Measurements from ENCODE around the gene ARSB. TPM values are rescaled to one million over a fixed set of nuclear protein-coding genes. Genes with fewer than 3 reads are reported as not detected.

ARSB gene
- total and polyA plus RNA-seq, 9 of the 15 experiments (the other 6 are each of a cell fraction or from before 2014, with no cell fraction given) = 0.52 to 4.6 (median 2.4) TPM

DNA sequence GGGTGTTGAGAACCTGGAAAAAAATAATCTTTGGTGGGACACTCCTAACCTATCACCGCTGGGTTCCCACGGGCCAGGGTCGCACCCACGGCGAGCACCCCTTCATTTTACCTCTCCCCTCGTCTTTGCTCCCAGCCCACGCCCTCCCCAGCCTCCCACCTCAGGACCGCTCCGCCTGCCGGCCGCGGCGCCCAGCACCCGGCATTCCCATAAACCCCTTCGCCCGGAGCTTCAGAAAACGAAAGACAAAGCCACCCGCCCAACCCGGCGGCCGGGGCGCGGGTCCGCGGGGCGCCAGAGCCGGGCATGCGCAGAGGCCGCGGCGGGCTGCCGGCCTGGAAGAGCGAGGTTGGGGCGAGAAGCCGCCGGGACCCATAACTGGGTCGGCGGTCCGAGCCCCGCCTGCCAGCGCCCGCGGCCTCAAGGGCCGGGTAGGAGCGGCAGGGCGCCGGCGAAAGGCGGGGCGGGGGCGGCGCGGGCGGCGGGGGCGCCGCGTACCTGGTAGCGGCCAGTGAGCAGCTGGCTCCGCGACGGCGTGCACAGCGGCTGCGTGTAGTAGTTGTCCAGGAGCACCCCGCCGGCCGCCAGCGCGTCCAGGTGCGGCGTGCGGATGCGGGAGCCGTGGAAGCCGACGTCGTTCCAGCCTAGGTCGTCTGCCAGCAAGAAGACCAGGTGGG lies 533 bp downstream of the ARSB start (continued):
- TF ChIP-seq, protein P1, sequence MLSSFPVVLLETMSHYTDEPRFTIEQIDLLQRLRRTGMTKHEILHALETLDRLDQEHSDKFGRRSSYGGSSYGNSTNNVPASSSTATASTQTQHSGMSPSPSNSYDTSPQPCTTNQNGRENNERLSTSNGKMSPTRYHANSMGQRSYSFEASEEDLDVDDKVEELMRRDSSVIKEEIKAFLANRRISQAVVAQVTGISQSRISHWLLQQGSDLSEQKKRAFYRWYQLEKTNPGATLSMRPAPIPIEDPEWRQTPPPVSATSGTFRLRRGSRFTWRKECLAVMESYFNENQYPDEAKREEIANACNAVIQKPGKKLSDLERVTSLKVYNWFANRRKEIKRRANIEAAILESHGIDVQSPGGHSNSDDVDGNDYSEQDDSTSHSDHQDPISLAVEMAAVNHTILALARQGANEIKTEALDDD (IDR thresholded peaks at IDR 0.05) = no peak
- TF ChIP-seq CCNT2 (IDR thresholded peaks at IDR 0.05; ENCODE audit: borderline replicate concordance, extremely low read depth, insufficient read length, low read depth, low read length) (no peak), FOSL1 (tag; conservative IDR thresholded peaks at IDR 0.05) (no peak; the same call in 1 of the 2 replicates), RHOXF2B (CRISPR knock-in tag; conservative IDR thresholded peaks at IDR 0.05) (no peak), NFATC3 (IDR thresholded peaks at IDR 0.05) (no peak), HCFC1 (IDR thresholded peaks at IDR 0.05; ENCODE audit: low read depth, low read length) (peak; percentile 15; the same call in 1 of the 2 replicates), HNRNPH1 (optimal IDR thresholded peaks at IDR 0.05; ENCODE audit: low read depth, low read length) (no peak), CBX5 (IDR thresholded peaks at IDR 0.05; ENCODE audit: borderline replicate concordance, low read depth) (no peak), NFIC (IDR thresholded peaks at IDR 0.05) (peak; percentile 12; the same call in 1 of the 2 replicates), ATF7 (IDR thresholded peaks at IDR 0.05) (peak; percentile 16; the same call in 1 of the 2 replicates), SUPT5H (IDR thresholded peaks at IDR 0.05) (peak; percentile 41; the same call in 1 of the 2 replicates), CREM (IDR thresholded peaks at IDR 0.05; ENCODE audit: low read depth) (no peak; the same call in 1 of the 2 replicates), SIN3B (IDR thresholded peaks at IDR 0.05; ENCODE audit: low read depth) (0 out of 2 replicates have a peak, but pooled peaks have one; percentile 38), GATAD2B (IDR thresholded peaks at IDR 0.05; ENCODE audit: borderline replicate concordance) (0 out of 2 replicates have a peak, but pooled peaks have one; percentile 41), SP1 (CRISPR knock-in tag; IDR thresholded peaks at IDR 0.05) (peak; percentile 32; the same call in 1 of the 2 replicates), ZEB2 (IDR thresholded peaks at IDR 0.05) (no peak), NEUROD1 (IDR thresholded peaks at IDR 0.05; ENCODE audit: borderline replicate concordance, low read depth, low read length, partially characterized antibody) (peak; percentile 22), STAT5B (CRISPR knock-in tag; IDR thresholded peaks at IDR 0.05) (no peak), MAZ (CRISPR knock-in tag; conservative IDR thresholded peaks at IDR 0.05 in 1 of 2, IDR thresholded peaks at IDR 0.05 in 1 of 2) (peak; percentile 34 to 65; a peak in 2 of 4 replicates), TRIM24 (IDR thresholded peaks at IDR 0.05) (no peak), KDM5B (IDR thresholded peaks at IDR 0.05; ENCODE audit: insufficient replicate concordance, low read depth, low read length) (peak; percentile 63), HOXB6 (CRISPR knock-in tag; IDR thresholded peaks at IDR 0.05; ENCODE audit: borderline replicate concordance) (no peak), U2AF2 (optimal IDR thresholded peaks at IDR 0.05; ENCODE audit: low read depth, low read length) (no peak), MCM3 (IDR thresholded peaks at IDR 0.05) (no peak)
- TF ChIP-seq, protein P2, sequence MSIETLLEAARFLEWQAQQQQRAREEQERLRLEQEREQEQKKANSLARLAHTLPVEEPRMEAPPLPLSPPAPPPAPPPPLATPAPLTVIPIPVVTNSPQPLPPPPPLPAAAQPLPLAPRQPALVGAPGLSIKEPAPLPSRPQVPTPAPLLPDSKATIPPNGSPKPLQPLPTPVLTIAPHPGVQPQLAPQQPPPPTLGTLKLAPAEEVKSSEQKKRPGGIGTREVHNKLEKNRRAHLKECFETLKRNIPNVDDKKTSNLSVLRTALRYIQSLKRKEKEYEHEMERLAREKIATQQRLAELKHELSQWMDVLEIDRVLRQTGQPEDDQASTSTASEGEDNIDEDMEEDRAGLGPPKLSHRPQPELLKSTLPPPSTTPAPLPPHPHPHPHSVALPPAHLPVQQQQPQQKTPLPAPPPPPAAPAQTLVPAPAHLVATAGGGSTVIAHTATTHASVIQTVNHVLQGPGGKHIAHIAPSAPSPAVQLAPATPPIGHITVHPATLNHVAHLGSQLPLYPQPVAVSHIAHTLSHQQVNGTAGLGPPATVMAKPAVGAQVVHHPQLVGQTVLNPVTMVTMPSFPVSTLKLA (conservative IDR thresholded peaks at IDR 0.05) = peak in 1 of 2 experiments; percentile 44; a peak in 1 of 4 replicates
- TF ChIP-seq, protein P3, sequence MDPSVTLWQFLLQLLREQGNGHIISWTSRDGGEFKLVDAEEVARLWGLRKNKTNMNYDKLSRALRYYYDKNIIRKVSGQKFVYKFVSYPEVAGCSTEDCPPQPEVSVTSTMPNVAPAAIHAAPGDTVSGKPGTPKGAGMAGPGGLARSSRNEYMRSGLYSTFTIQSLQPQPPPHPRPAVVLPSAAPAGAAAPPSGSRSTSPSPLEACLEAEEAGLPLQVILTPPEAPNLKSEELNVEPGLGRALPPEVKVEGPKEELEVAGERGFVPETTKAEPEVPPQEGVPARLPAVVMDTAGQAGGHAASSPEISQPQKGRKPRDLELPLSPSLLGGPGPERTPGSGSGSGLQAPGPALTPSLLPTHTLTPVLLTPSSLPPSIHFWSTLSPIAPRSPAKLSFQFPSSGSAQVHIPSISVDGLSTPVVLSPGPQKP (CRISPR knock-in tag; IDR thresholded peaks at IDR 0.05) = no peak

Data from K562 (cell line).